NK-92 (cell line): ENCODE data around the gene BBOX1.
"Not testable (repeated sequence)": the region's sequence is repeated elsewhere in the genome, so short reads cannot be mapped to it uniquely, and the experiment has no call there.

ENCODE experiments used
- DNase-seq: peaks from one replicate; lab custom pipeline; 2025; ENCODE audit not compliant: unreplicated experiment; lab: John Stamatoyannopoulos, UW

The BBOX1 gene

DNA sequence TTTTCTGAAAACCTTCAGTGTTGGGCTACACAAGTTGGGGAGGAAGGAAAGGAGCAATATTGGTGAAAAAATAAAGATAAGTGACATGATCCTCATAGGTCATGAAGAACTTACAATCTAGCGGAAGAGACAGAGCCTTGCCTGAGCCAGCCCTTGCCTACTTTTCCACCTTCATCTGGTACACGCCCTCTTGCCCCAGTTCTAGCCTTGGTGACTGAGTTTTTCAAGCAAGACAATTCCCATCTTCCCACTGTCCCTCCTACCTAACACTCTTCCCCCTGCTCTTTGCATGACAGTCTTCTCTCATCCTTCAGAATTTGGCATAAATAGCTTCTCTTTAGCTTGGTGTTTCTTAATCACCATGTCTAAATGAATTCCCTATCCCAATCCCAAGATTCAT, 42.6 kb downstream of the BBOX1 start:
- no peak for DNase-seq

DNA sequence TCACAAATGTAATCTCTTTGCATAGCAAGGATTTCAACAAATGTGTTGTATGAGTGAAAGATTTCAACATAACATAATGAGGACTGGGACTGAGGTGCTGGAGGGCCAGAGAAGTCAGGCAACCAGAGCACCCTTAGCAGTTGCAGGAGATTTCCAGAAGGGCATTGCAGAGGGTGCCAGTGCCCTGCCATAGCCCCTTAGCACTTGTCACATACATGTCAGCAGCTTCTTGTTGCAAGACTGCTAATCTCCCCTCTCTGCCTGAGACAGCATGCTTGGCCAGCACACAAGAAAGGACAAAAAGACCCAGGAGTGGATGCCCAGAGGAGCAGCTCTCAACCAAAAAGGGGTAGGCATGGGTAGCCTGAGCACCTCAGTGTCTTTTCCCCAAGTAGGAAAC, 43.2 kb downstream of the BBOX1 start:
- no peak for DNase-seq

- DNase-seq, result no peak
These were observed 43.9 kb downstream of the BBOX1 start for GRCh38 chr11:27084518-27084917.

DNA sequence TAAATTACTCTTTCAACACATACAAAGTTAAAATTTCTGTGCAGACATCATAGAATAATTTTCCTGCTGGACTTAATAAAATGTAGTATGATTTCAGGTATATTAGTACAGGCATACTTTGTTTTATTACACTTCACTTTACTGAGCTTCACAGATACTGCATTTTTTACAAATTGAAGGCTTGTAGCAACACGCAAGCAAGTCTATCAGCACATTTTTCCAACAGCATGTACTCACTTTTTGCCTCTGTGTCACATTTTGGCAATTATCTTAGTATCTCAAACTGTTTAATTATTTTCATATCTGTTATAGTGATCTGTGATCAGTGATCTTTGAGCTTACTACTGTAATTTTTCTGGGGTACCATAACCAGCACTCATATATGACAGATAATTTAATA, 44.5 kb downstream of the BBOX1 start:
- DNase-seq, result no peak

- DNase-seq, result no peak
These were observed 45.0 kb downstream of the BBOX1 start for GRCh38 chr11:27085605-27086004.

DNA sequence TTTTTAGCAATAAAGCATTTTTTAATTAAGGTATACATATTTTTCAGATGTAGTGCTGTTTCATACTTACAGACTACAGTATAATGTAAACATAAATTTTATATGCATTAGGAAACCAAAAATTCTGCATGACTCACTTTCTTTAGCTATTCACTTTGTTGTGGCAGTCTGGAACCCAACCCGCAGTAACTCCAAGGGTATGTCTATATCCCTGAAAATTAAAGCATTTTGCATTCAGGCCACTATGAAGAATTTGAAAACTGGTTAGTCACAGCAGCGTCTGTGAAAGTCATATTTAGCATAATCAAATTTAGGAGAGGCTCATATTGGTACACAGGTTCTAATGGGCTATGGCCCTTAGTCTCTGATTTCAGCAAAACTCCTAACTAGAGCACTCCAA, 46.8 kb downstream of the BBOX1 start:
- DNase-seq, result no peak

DNA sequence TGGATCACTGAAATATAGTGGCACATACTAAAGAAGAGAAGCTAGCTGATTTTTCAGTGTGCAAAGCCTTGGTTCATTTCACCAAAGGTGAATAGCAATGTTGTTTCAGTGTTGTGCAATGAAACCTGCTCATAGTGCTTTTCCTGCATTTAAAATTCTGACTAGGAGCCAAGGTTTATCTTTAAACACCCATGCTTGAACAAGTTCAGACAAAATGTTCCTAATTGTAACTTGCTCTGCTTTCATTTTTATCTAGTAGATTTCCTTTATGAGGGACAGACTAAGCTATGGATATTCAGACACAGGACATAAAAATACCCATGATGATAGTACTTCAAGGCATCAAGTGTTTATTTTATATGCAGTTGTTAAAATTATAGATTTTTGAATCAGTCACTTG, 47.7 kb downstream of the BBOX1 start:
- no peak for DNase-seq

DNA sequence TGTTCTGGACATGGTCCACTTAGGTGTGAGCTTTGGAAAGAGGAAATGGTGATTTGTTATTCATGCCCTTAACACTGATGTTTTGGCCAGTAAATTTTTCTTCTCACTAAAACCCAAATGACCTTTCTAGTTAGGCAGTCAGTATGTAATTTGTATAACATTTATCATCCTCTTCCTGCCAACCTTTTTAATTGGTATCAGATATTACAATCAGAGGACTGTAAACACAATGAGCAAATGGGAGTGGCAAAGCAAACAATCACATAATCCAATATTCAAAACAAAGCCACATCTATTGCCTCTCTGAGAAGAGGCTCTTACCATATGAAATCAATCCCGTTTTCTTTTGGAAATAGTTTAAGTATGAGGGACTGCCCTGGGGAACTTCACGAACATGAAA, 49.1 kb downstream of the BBOX1 start:
- no peak for DNase-seq

- DNase-seq, result not testable (repeated sequence)
These were observed 49.8 kb downstream of the BBOX1 start for GRCh38 chr11:27090357-27090948.

- no peak for DNase-seq
These were observed 53.5 kb downstream of the BBOX1 start for GRCh38 chr11:27094120-27094519.

- DNase-seq, result no peak
These were observed 54.4 kb downstream of the BBOX1 start for GRCh38 chr11:27095059-27095458.

DNA sequence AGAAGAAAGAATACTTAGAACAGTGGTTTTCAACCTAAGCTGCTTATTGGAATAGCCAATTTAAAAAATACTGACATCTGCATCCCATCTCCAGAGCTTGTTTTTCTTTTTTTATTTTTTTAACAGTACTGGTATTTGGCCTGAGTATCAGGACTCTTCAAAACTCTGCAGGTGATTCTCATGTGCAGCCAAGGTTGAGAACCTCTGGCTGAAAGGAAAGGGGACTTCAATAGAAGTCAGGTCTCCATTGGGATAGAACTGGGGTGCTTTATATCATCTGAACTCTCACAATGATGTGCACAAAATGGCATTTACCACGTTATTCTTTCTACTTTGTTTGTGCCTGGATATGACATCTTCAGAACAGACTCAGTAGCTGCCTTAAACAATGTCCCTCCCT, 55.3 kb downstream of the BBOX1 start:
- DNase-seq, result no peak

DNA sequence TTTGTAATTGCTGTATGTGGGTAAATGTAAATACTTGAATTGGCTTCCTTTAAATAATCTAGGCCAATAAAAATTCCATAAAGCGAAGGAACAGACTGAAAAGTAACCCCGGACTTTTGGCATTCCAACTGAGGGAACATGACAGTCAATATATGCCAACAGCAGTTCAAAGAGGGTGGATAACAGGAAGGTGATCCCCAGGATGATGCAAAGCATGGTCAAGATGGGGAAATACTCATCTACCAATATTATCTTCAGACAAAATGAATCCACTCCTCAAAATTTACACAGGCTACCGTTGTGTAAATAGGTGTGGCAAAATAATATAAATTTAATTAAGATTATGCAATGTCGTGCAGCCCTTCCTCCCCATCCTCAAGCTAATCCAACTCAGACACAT, 56.9 kb downstream of the BBOX1 start:
- no peak for DNase-seq

- no peak for DNase-seq
These were observed 59.9 kb downstream of the BBOX1 start for GRCh38 chr11:27100534-27100933.

- DNase-seq, result no peak
These were observed 66.9 kb downstream of the BBOX1 start for GRCh38 chr11:27107548-27107947.

DNA sequence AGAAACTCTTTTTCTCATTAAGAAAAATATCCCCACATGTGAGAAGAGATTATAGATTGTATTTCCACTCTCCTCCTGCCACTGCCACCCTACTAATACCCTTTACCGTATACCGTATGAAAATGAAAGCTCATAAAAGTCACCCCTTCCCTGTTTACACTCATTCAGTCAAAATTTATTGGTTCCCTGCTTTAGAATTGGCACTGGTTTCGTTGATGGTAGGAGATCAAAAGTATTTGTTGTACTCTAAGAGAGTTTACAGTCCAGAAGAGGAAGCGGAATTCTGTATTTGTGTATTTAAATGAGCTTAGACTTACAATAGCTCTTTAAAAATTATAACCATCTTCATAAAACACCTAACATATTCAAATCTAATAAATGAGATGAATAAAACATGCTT, 68.2 kb downstream of the BBOX1 start:
- DNase-seq, result no peak

- DNase-seq, result no peak
These were observed 71.3 kb downstream of the BBOX1 start for GRCh38 chr11:27111896-27112295.

DNA sequence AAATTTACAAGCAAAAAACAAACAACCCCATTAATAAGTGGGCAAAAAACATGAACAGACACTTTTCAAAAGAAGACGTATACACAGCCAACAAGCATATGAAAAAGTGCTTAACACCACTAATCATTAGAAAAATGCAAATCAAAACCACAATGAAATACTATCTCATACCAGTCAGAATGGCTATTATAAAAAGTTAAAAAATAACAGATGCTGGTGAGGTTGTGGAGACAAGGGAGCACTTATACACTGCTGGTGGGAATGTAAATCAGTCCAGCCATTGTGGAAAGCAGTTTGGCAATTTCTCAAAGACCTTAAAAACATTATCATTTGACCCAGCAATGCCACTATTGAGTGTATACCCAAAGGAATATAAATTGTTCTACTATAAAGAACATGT, 72.3 kb downstream of the BBOX1 start:
- no peak for DNase-seq

DNA sequence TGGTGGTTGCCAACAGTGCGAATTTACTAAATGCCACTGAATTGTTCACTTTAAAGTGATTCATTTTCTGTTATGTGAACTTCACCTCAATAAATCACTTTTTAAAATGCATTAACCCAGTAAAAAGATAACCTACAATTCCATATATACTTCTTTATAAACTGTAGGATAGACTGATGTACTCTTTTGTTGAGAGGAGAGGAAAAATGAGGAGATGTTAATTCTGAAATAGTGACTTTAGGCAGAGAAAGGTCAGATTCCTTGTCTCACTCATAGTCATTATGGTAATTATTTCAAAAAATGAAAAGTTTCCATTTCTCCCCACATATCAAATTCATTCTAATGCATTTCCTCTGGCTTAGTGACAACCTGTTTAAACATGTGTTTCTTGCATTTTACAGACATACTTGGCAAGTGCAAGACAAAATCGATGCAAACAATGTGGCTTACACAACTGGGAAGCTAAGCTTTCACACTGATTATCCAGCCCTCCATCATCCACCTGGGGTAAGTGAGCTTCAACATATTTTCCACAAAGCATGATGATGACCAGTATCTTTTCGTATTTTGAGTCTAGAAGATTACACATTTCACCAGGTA, 74.5 kb downstream of the BBOX1 start:
- DNase-seq, result no peak

- no peak for DNase-seq
These were observed 76.1 kb downstream of the BBOX1 start for GRCh38 chr11:27116684-27117083.

- no peak for DNase-seq
These were observed 77.8 kb downstream of the BBOX1 start for GRCh38 chr11:27118371-27118770.

- DNase-seq, result no peak
These were observed 78.3 kb downstream of the BBOX1 start for GRCh38 chr11:27118949-27119348.

DNA sequence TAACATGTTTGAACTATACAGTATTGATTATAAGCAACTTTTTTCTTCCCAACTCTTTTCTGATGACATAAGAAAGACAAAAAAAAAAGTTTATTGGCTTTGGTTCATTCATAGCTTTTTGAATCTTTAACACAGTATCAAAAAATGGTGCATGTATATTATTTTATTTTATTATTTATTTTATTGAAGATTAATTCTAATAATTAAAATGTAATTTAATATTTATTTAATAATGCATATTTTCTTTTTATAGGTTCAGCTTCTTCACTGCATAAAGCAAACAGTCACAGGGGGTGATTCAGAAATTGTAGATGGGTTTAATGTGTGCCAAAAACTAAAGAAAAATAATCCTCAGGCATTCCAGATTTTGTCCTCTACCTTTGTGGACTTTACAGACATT, 78.8 kb downstream of the BBOX1 start:
- DNase-seq, result no peak
